GM19397 (cell line): ENCODE data around the gene NCOA7.
A peak's percentile ranks its signal among the peaks of the same experiment; 100 is the strongest.
"Not testable (repeated sequence)": the region's sequence is repeated elsewhere in the genome, so short reads cannot be mapped to it uniquely, and the experiment has no call there.

ENCODE experiments used
- ATAC-seq: cut with Tn5 transposase; IDR thresholded peaks from one replicate; pipeline ENCODE4 v1.9.1; 2021; ENCODE audit warnings: mild to moderate bottlenecking, moderate library complexity; ENCODE audit not compliant: unreplicated experiment

Gene NCOA7

GRCh38 chr6:125963817-125964216 is 173.1 kb downstream of the NCOA7 start:
- no peak for ATAC-seq

GRCh38 chr6:125966569-125966968 is 175.8 kb downstream of the NCOA7 start:
- ATAC-seq = no peak

- peak; percentile 74 for ATAC-seq
Observed at GRCh38 chr6:125968493-125968892, 177.7 kb downstream of the NCOA7 start.

GRCh38 chr6:125970760-125971159 is 180.0 kb downstream of the NCOA7 start:
- ATAC-seq = no peak

GRCh38 chr6:125972478-125972877 is 181.7 kb downstream of the NCOA7 start:
- not testable (repeated sequence) for ATAC-seq

- ATAC-seq = peak; percentile 58
Observed at GRCh38 chr6:125974214-125974866, 183.6 kb downstream of the NCOA7 start.

GRCh38 chr6:125979101-125979500 is 188.3 kb downstream of the NCOA7 start:
- ATAC-seq = no peak
